Body of pancreas (tissue), 4 donors: ENCODE measurements around the gene ARHGAP26. TPM values are rescaled to one million over a fixed set of nuclear protein-coding genes. Genes with fewer than 3 reads are reported as not detected.

Experiments
- ATAC-seq: fragments of 150-250 bp; one replicate; pipeline ENCODE4 v1.9.1; 2016
- DNase-seq, 4 donors: peaks; one replicate each; pipeline ENCODE4 v3.0.0-alpha.2; 2019
- H3K27ac ChIP-seq, 4 donors: fragments of 200-600 bp; sonication (generic); 1 replicate in 3 of 4; 2 replicates in 1 of 4; pipeline versions ENCODE4 v1.5.1 to v1.6.1; 2016 to 2019; ENCODE audit warnings: mild to moderate bottlenecking in 1 of 4, mixed read lengths in 1 of 4, moderate library complexity in 1 of 4
- H3K27me3 ChIP-seq, 2 donors: fragments of 200-600 bp; sonication (generic); one replicate each; pipeline ENCODE4 v1.6.0; 2016; ENCODE audit warnings: mild to moderate bottlenecking in 1 of 2
- H3K36me3 ChIP-seq, 2 donors: fragments of 200-600 bp; sonication (generic); replicated peaks in 1 of 2; 2 replicates each; pipeline ENCODE4 v1.5.1; 2016; ENCODE audit warnings: low read depth in 2 of 2; ENCODE audit not compliant: insufficient read depth in 1 of 2
- H3K4me1 ChIP-seq: fragments of 200-600 bp; sonication (generic); one replicate; pipeline ENCODE4 v1.6.0; 2016
- H3K4me3 ChIP-seq, 2 donors: fragments of 200-600 bp; sonication (generic); 1 replicate in 1 of 2; 2 replicates in 1 of 2; pipeline ENCODE4 v1.5.1; 2016 to 2019
- H3K9me3 ChIP-seq, 3 donors: fragments of 200-600 bp; sonication (generic); 1 replicate in 2 of 3; 2 replicates in 1 of 3; pipeline ENCODE4 v1.5.1; 2016
- CTCF ChIP-seq, 7 experiments: fragments of 450-650 bp in 4 of 7; fragments of 200-600 bp in 3 of 7; sonication (generic) in 3 of 7; IDR thresholded peaks; one replicate each; pipeline ENCODE4 v1.5.1; 2016 to 2019; ENCODE audit warnings: antibody characterized with exemption in 7 of 7
- POLR2A ChIP-seq, 3 donors: fragments of 450-650 bp; IDR thresholded peaks; one replicate each; pipeline ENCODE4 v1.6.1; 2016; ENCODE audit warnings: antibody characterized with exemption in 3 of 3, mild to moderate bottlenecking in 2 of 3
- WGBS, 2 donors: methylation state at CpG; one replicate each; pipeline ENCODE4 v1.1.5; 2017; 5-methylcytosine and 5-hydroxymethylcytosine counted together
- intact Hi-C: fragments of 100-400 bp; cut with DNase I; formaldehyde crosslinking; loops from one replicate; pipeline ENCODE4 v1.15.1; 2023
- total RNA-seq, 2 donors: library from RNA; depleted of rRNA; stranded (reverse); fragments of >200 nt; gene quantifications; one replicate each; pipeline ENCODE4 v1.1.0, GENCODE V29; 2016

The ARHGAP26 gene
- total RNA-seq, 2 donors from 2014 or later, result 12.5 to 14.2 TPM

- no peak overlapping the region for H3K27ac ChIP-seq
- intact Hi-C loops, result no loop called here
- no peak for DNase-seq
- H3K4me3 ChIP-seq, result no peak overlapping the region
- ATAC-seq, result no peak
- peaks cover 12% of the 10 kb centered on the region for H3K4me1 ChIP-seq
- 79 to 82% methylated on average over 10 of the region's 10 CpGs for WGBS, 2 donors
- H3K36me3 ChIP-seq, result no peaks in the 10 kb centered on the region
- TF ChIP-seq POLR2A (IDR thresholded peaks at IDR 0.05), result no peak
- no peak for TF ChIP-seq CTCF (IDR thresholded peaks at IDR 0.05)
- H3K27me3 ChIP-seq, result no peaks in the 10 kb centered on the region
- H3K9me3 ChIP-seq, result no peaks in the 10 kb centered on the region
These were observed 263.5 kb downstream of the ARHGAP26 start for GRCh38 chr5:143033535-143034250.

- intact Hi-C loops, result no loop called here
These were observed 266.2 kb downstream of the ARHGAP26 start for GRCh38 chr5:143036146-143036927.

GRCh38 chr5:143037071-143037470 lies 266.9 kb downstream of the ARHGAP26 start:
- DNase-seq (peak; percentile 31 to 74 (median 62)), ATAC-seq (peak; percentile 88)
- peak overlapping the region in 2 of 4 donors; percentile 24 to 33 for H3K27ac ChIP-seq
- no peaks in the 10 kb centered on the region for H3K36me3 ChIP-seq
- no peaks in the 10 kb centered on the region for H3K27me3 ChIP-seq
- TF ChIP-seq CTCF (IDR thresholded peaks at IDR 0.05), result no peak
- TF ChIP-seq POLR2A (IDR thresholded peaks at IDR 0.05), result no peak
- intact Hi-C loops, result no loop called here
- peaks cover 12% of the 10 kb centered on the region for H3K4me1 ChIP-seq
- WGBS, 2 donors, result 49 to 50% methylated on average over 3 of the region's 3 CpGs
- no peak overlapping the region for H3K4me3 ChIP-seq
- no peaks in the 10 kb centered on the region for H3K9me3 ChIP-seq

More at GRCh38 chr5:143036146-143036927, 266.2 kb downstream of the ARHGAP26 start:
- peaks cover 12% of the 10 kb centered on the region for H3K4me1 ChIP-seq
- H3K9me3 ChIP-seq, result no peaks in the 10 kb centered on the region
- WGBS, 2 donors, result 89 to 92% methylated on average over 4 of the region's 4 CpGs
- DNase-seq (no peak), ATAC-seq (no peak)
- TF ChIP-seq CTCF (IDR thresholded peaks at IDR 0.05) (no peak), POLR2A (IDR thresholded peaks at IDR 0.05) (no peak)
- no peak overlapping the region for H3K4me3 ChIP-seq
- no peak overlapping the region for H3K27ac ChIP-seq
- H3K36me3 ChIP-seq, result no peaks in the 10 kb centered on the region
- H3K27me3 ChIP-seq, result no peaks in the 10 kb centered on the region

- intact Hi-C loops, result no loop called here
- Histone ChIP-seq H3K4me1 (peaks cover 7% of the 10 kb centered on the region), H3K27me3 (no peaks in the 10 kb centered on the region), H3K36me3 (no peaks in the 10 kb centered on the region), H3K27ac (peak overlapping the region in 1 of 4 donors; percentile 33), H3K4me3 (no peak overlapping the region), H3K9me3 (no peaks in the 10 kb centered on the region)
- TF ChIP-seq POLR2A (IDR thresholded peaks at IDR 0.05) (no peak), CTCF (IDR thresholded peaks at IDR 0.05) (no peak)
- no peak for DNase-seq
- 80 to 96% methylated on average over 1 of the region's 1 CpG for WGBS, 2 donors
- ATAC-seq, result no peak
These were observed 267.5 kb downstream of the ARHGAP26 start for GRCh38 chr5:143037708-143038107.
